ENCODE data around the gene RXRA. TPM values are rescaled to one million over a fixed set of nuclear protein-coding genes. Genes with fewer than 3 reads are reported as not detected.

The RXRA gene
- total RNA-seq, 1 donor: 26.4 TPM

- Histone ChIP-seq H2AFZ (ENCODE audit: low read length) (no peak overlapping the region), H3K9me3 (ENCODE audit: low read depth, low read length) (no peaks in the 10 kb centered on the region), H3K27ac (ENCODE audit: low read depth, low read length) (no peak overlapping the region), H3K36me3 (ENCODE audit: insufficient read depth, low read length) (peaks cover 38% of the 10 kb centered on the region), H3K79me2 (ENCODE audit: insufficient read depth, low read length) (no peaks in the 10 kb centered on the region), H3K4me2 (ENCODE audit: insufficient read depth, low read length) (no peak overlapping the region), H4K20me1 (ENCODE audit: insufficient read depth, low read length) (peaks cover 28% of the 10 kb centered on the region), H3K4me1 (ENCODE audit: insufficient read depth, low read length) (no peaks in the 10 kb centered on the region), H3K4me3 (ENCODE audit: insufficient read depth, low read length) (no peak overlapping the region), H3K27me3 (ENCODE audit: insufficient read depth, low read length) (no peaks in the 10 kb centered on the region)
- no peak for TF ChIP-seq CTCF (IDR thresholded peaks at IDR 0.05; ENCODE audit: extremely low read depth, low read depth, low read length)
- no peak for DNase-seq (ENCODE audit: insufficient read length, low spot score, missing footprints)
Observed at GRCh38 chr9:134424818-134425217, 98.6 kb downstream of the RXRA start.

DNA sequence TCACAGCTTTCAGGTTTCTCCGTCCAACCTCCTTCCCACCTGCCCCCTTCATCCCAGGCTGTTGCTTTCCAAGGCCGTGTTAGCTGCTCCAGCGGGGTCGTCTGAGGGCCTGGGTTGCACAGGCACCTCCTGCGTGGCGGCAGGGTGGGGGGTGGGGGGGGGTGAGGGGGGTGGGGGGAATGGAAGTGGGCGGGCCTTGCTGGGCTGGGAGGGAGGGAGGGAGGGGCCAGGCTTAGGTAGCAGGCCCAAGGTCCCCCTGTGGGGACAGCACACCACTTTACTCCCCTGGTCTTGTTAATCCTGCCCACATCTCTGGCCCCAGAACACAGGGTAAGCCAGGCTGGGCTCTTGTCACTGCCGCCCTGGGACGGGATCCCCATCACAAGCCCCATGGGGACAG lies 99.1 kb downstream of the RXRA start:
- Histone ChIP-seq H3K9me3 (ENCODE audit: low read depth, low read length) (no peaks in the 10 kb centered on the region), H3K79me2 (ENCODE audit: insufficient read depth, low read length) (no peaks in the 10 kb centered on the region), H3K36me3 (ENCODE audit: insufficient read depth, low read length) (peaks cover 37% of the 10 kb centered on the region), H2AFZ (ENCODE audit: low read length) (no peak overlapping the region), H3K4me1 (ENCODE audit: insufficient read depth, low read length) (no peaks in the 10 kb centered on the region), H3K27me3 (ENCODE audit: insufficient read depth, low read length) (no peaks in the 10 kb centered on the region), H3K27ac (ENCODE audit: low read depth, low read length) (no peak overlapping the region), H4K20me1 (ENCODE audit: insufficient read depth, low read length) (peaks cover 27% of the 10 kb centered on the region), H3K4me2 (ENCODE audit: insufficient read depth, low read length) (no peak overlapping the region), H3K4me3 (ENCODE audit: insufficient read depth, low read length) (no peak overlapping the region)
- DNase-seq (ENCODE audit: insufficient read length, low spot score, missing footprints): no peak
- TF ChIP-seq CTCF (IDR thresholded peaks at IDR 0.05; ENCODE audit: extremely low read depth, low read depth, low read length): no peak

DNA sequence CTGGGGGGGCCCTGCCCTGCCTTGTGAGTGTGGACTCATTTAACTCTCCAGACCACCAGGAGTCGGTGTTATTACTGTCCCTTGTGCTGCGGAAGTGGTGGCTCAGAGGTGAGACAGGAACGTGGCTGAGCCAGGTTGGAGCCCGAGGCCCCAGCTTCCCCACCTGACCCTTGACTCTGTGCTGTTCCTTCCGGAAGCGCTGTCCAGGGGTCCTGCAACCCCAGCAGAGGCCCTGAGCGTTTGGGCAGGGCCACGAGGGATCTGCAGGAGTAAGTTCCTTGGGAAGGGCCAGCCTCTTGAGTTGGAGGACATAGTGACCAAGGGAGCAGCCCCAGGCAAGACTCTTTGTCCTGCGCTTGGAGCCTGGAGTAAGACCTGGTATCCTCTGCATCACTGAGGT lies 99.6 kb downstream of the RXRA start:
- peaks cover 34% of the 10 kb centered on the region for H3K36me3 ChIP-seq (ENCODE audit: insufficient read depth, low read length)
- no peak overlapping the region for H2AFZ ChIP-seq (ENCODE audit: low read length)
- no peak overlapping the region for H3K4me3 ChIP-seq (ENCODE audit: insufficient read depth, low read length)
- no peak for TF ChIP-seq CTCF (IDR thresholded peaks at IDR 0.05; ENCODE audit: extremely low read depth, low read depth, low read length)
- no peaks in the 10 kb centered on the region for H3K27me3 ChIP-seq (ENCODE audit: insufficient read depth, low read length)
- no peak for DNase-seq (ENCODE audit: insufficient read length, low spot score, missing footprints)
- no peak overlapping the region for H3K27ac ChIP-seq (ENCODE audit: low read depth, low read length)
- no peaks in the 10 kb centered on the region for H3K4me1 ChIP-seq (ENCODE audit: insufficient read depth, low read length)
- no peak overlapping the region for H3K4me2 ChIP-seq (ENCODE audit: insufficient read depth, low read length)
- H3K9me3 ChIP-seq (ENCODE audit: low read depth, low read length): no peaks in the 10 kb centered on the region
- peaks cover 23% of the 10 kb centered on the region for H4K20me1 ChIP-seq (ENCODE audit: insufficient read depth, low read length)
- H3K79me2 ChIP-seq (ENCODE audit: insufficient read depth, low read length): no peaks in the 10 kb centered on the region

GRCh38 chr9:134426436-134426835 lies 100.2 kb downstream of the RXRA start:
- Histone ChIP-seq H3K79me2 (ENCODE audit: insufficient read depth, low read length) (no peaks in the 10 kb centered on the region), H3K4me1 (ENCODE audit: insufficient read depth, low read length) (no peaks in the 10 kb centered on the region), H3K27ac (ENCODE audit: low read depth, low read length) (no peak overlapping the region), H3K4me2 (ENCODE audit: insufficient read depth, low read length) (no peak overlapping the region), H3K4me3 (ENCODE audit: insufficient read depth, low read length) (no peak overlapping the region), H4K20me1 (ENCODE audit: insufficient read depth, low read length) (peaks cover 19% of the 10 kb centered on the region), H3K36me3 (ENCODE audit: insufficient read depth, low read length) (peaks cover 28% of the 10 kb centered on the region), H3K27me3 (ENCODE audit: insufficient read depth, low read length) (no peaks in the 10 kb centered on the region), H3K9me3 (ENCODE audit: low read depth, low read length) (no peaks in the 10 kb centered on the region), H2AFZ (ENCODE audit: low read length) (no peak overlapping the region)
- no peak for DNase-seq (ENCODE audit: insufficient read length, low spot score, missing footprints)
- TF ChIP-seq CTCF (IDR thresholded peaks at IDR 0.05; ENCODE audit: extremely low read depth, low read depth, low read length): no peak
